Neuronal stem cell (in vitro differentiated cells): ENCODE data around the gene IPCEF1.

ENCODE experiments used
- DNase-seq: peaks from one replicate; pipeline ENCODE4 v3.0.0-alpha.2; 2013; ENCODE audit warnings: low spot score
- H2AFZ ChIP-seq: one replicate; pipeline ENCODE4 v1.6.1; 2013; ENCODE audit warnings: mild to moderate bottlenecking, low read length, inconsistent platforms
- H2AK5ac ChIP-seq: 2 replicates; pipeline ENCODE4 v1.6.1; 2013; ENCODE audit warnings: low read depth, mild to moderate bottlenecking, inconsistent platforms, low read length, moderate library complexity, mixed read lengths
- H2BK120ac ChIP-seq: 2 replicates; pipeline ENCODE4 v1.6.1; 2013; ENCODE audit warnings: low read depth, mild to moderate bottlenecking, inconsistent platforms, low read length, moderate library complexity, mixed read lengths
- H2BK12ac ChIP-seq: one replicate; pipeline ENCODE4 v1.6.1; 2013; ENCODE audit warnings: low read length, inconsistent platforms
- H2BK15ac ChIP-seq: 2 replicates; pipeline ENCODE4 v1.6.1; 2013; ENCODE audit warnings: mild to moderate bottlenecking, low read length, inconsistent platforms, mixed read lengths
- H2BK5ac ChIP-seq: one replicate; pipeline ENCODE4 v1.6.1; 2013; ENCODE audit warnings: inconsistent platforms, mild to moderate bottlenecking, low read length, moderate library complexity
- H3K14ac ChIP-seq: one replicate; pipeline ENCODE4 v1.6.1; 2013; ENCODE audit warnings: low read length, inconsistent platforms
- H3K18ac ChIP-seq: 2 replicates; pipeline ENCODE4 v1.6.1; 2013; ENCODE audit warnings: low read length, inconsistent platforms
- H3K23ac ChIP-seq: 2 replicates; pipeline ENCODE4 v1.6.1; 2013; ENCODE audit warnings: low read depth, mild to moderate bottlenecking, mixed read lengths, low read length, inconsistent platforms; ENCODE audit not compliant: poor library complexity
- H3K27ac ChIP-seq: replicated peaks from 3 replicates; pipeline ENCODE4 v1.5.1; 2013; ENCODE audit warnings: low read length, inconsistent platforms
- H3K27me3 ChIP-seq, 3 experiments: 2 replicates each; pipeline ENCODE4 v1.6.1; 2013; ENCODE audit warnings: low read length in 3 of 3, mild to moderate bottlenecking in 2 of 3, inconsistent platforms in 1 of 3, low read depth in 1 of 3, mixed read lengths in 1 of 3, moderate library complexity in 1 of 3; ENCODE audit not compliant: control insufficient read depth in 3 of 3, insufficient read depth in 3 of 3
- H3K36me3 ChIP-seq, 2 donors: replicated peaks in 1 of 2; 2 replicates each; pipeline ENCODE4 v1.6.1; 2013; ENCODE audit warnings: low read length in 2 of 2; ENCODE audit not compliant: control insufficient read depth in 2 of 2, insufficient read depth in 2 of 2
- H3K4ac ChIP-seq: 2 replicates; pipeline ENCODE4 v1.6.1; 2013; ENCODE audit warnings: inconsistent platforms, mild to moderate bottlenecking, low read length, moderate library complexity
- H3K4me1 ChIP-seq, 2 donors: 1 replicate in 1 of 2; 2 replicates in 1 of 2; pipeline ENCODE4 v1.6.1; 2013; ENCODE audit warnings: low read length in 2 of 2, low read depth in 1 of 2; ENCODE audit not compliant: control insufficient read depth in 2 of 2, insufficient read depth in 1 of 2
- H3K4me2 ChIP-seq: one replicate; pipeline ENCODE4 v1.6.1; 2013; ENCODE audit warnings: mild to moderate bottlenecking, low read length, inconsistent platforms; ENCODE audit not compliant: insufficient read depth, poor library complexity, severe bottlenecking
- H3K4me3 ChIP-seq, 2 donors: 2 replicates each; pipeline ENCODE4 v1.5.1; 2013; ENCODE audit warnings: low read length in 2 of 2, mild to moderate bottlenecking in 2 of 2, inconsistent platforms in 1 of 2, moderate library complexity in 1 of 2
- H3K79me1 ChIP-seq: one replicate; pipeline ENCODE4 v1.6.1; 2013; ENCODE audit warnings: low read depth, mild to moderate bottlenecking, inconsistent platforms, low read length, moderate library complexity
- H3K9ac ChIP-seq: one replicate; pipeline ENCODE4 v1.6.1; 2013; ENCODE audit warnings: mild to moderate bottlenecking, low read depth, low read length, inconsistent platforms; ENCODE audit not compliant: poor library complexity
- H3K9me3 ChIP-seq, 2 donors: replicated peaks in 1 of 2; 2 replicates each; pipeline versions ENCODE3 to v1.6.1; 2013; ENCODE audit warnings: low read length in 2 of 2, mild to moderate bottlenecking in 2 of 2, inconsistent platforms in 1 of 2, low read depth in 1 of 2, mixed read lengths in 1 of 2, moderate library complexity in 1 of 2; ENCODE audit not compliant: control insufficient read depth in 2 of 2, insufficient read depth in 1 of 2
- H4K8ac ChIP-seq: one replicate; pipeline ENCODE4 v1.6.1; 2013; ENCODE audit warnings: low read depth, mild to moderate bottlenecking, inconsistent platforms, low read length, moderate library complexity
- H4K91ac ChIP-seq: one replicate; pipeline ENCODE4 v1.6.1; 2013; ENCODE audit warnings: low read length, low read depth, mild to moderate bottlenecking, inconsistent platforms; ENCODE audit not compliant: poor library complexity
- WGBS, 2 donors: extraction: QIAGEN DNeasy Blood & Tissue Kit; methylation state at CpG; one replicate each; pipeline ENCODE4 v1.1.7; 2013; ENCODE audit warnings: missing lambda C conversion rate in 2 of 2, mixed read lengths in 1 of 2; ENCODE audit not compliant: insufficient read length in 2 of 2, insufficient replicate concordance in 1 of 2; ENCODE audit errors: extremely low coverage in 2 of 2; 5-methylcytosine and 5-hydroxymethylcytosine counted together

Gene IPCEF1

GRCh38 chr6:154210678-154211077 lies 145.9 kb downstream of the IPCEF1 start:
- Histone ChIP-seq H3K9ac (no peak overlapping the region), H2BK12ac (no peak overlapping the region), H3K4me1 (no peaks in the 10 kb centered on the region)

GRCh38 chr6:154209555-154209954 lies 147.0 kb downstream of the IPCEF1 start:
- no peak overlapping the region for H3K4me2 ChIP-seq
- H3K14ac ChIP-seq: no peak overlapping the region
- no peak overlapping the region for H3K4me3 ChIP-seq
- no peak overlapping the region for H2BK5ac ChIP-seq
- no peak overlapping the region for H4K91ac ChIP-seq
- H3K18ac ChIP-seq: no peak overlapping the region
- H2AFZ ChIP-seq: no peak overlapping the region
- H2BK15ac ChIP-seq: no peak overlapping the region
- no peak overlapping the region for H2BK12ac ChIP-seq
- no peak overlapping the region for H3K9ac ChIP-seq
- no peak overlapping the region for H3K23ac ChIP-seq
- no peak overlapping the region for H2BK120ac ChIP-seq
- H3K9me3 ChIP-seq: no peaks in the 10 kb centered on the region
- WGBS, 2 donors: no CpG with 5 or more reads among the region's 3 CpGs
- H4K8ac ChIP-seq: no peak overlapping the region
- no peak overlapping the region for H3K4ac ChIP-seq
- DNase-seq: no peak
- H3K36me3 ChIP-seq: no peaks in the 10 kb centered on the region
- no peak overlapping the region for H3K27ac ChIP-seq
- no peaks in the 10 kb centered on the region for H3K27me3 ChIP-seq
- H3K79me1 ChIP-seq: no peaks in the 10 kb centered on the region
- H2AK5ac ChIP-seq: no peak overlapping the region
- H3K4me1 ChIP-seq: no peaks in the 10 kb centered on the region

More at GRCh38 chr6:154210678-154211077, 145.9 kb downstream of the IPCEF1 start:
- H2AFZ ChIP-seq: no peak overlapping the region
- no peak overlapping the region for H2BK15ac ChIP-seq
- H4K91ac ChIP-seq: no peak overlapping the region
- H2AK5ac ChIP-seq: no peak overlapping the region
- no peak overlapping the region for H3K4ac ChIP-seq
- no peak overlapping the region for H3K27ac ChIP-seq
- H3K18ac ChIP-seq: no peak overlapping the region
- H2BK120ac ChIP-seq: no peak overlapping the region
- no peak overlapping the region for H2BK5ac ChIP-seq
- no peak for DNase-seq
- no peak overlapping the region for H3K23ac ChIP-seq
- no peak overlapping the region for H3K14ac ChIP-seq
- no peaks in the 10 kb centered on the region for H3K79me1 ChIP-seq
- no peaks in the 10 kb centered on the region for H3K36me3 ChIP-seq
- H4K8ac ChIP-seq: no peak overlapping the region
- H3K9me3 ChIP-seq: no peaks in the 10 kb centered on the region
- no peaks in the 10 kb centered on the region for H3K27me3 ChIP-seq
- no peak overlapping the region for H3K4me2 ChIP-seq
- H3K4me3 ChIP-seq: no peak overlapping the region

GRCh38 chr6:154206996-154207395 lies 149.6 kb downstream of the IPCEF1 start:
- Histone ChIP-seq H2BK15ac (no peak overlapping the region), H3K4me1 (no peaks in the 10 kb centered on the region), H3K27ac (no peak overlapping the region), H2BK12ac (no peak overlapping the region), H2AFZ (no peak overlapping the region), H3K14ac (no peak overlapping the region), H2AK5ac (no peak overlapping the region), H3K18ac (no peak overlapping the region), H3K27me3 (no peaks in the 10 kb centered on the region), H3K4ac (peak overlapping the region; percentile 5), H3K4me3 (no peak overlapping the region), H3K9ac (no peak overlapping the region), H4K91ac (no peak overlapping the region), H3K23ac (no peak overlapping the region), H3K9me3 (no peaks in the 10 kb centered on the region), H3K36me3 (no peaks in the 10 kb centered on the region), H2BK5ac (no peak overlapping the region), H3K79me1 (no peaks in the 10 kb centered on the region), H2BK120ac (no peak overlapping the region), H3K4me2 (no peak overlapping the region), H4K8ac (no peak overlapping the region)
- WGBS, 2 donors: no CpG with 5 or more reads among the region's 4 CpGs
- DNase-seq: no peak

GRCh38 chr6:154206141-154206540 lies 150.5 kb downstream of the IPCEF1 start:
- H3K36me3 ChIP-seq: no peaks in the 10 kb centered on the region
- H3K27ac ChIP-seq: no peak overlapping the region
- no peak overlapping the region for H4K8ac ChIP-seq
- no peaks in the 10 kb centered on the region for H3K27me3 ChIP-seq
- no peak overlapping the region for H3K4ac ChIP-seq
- DNase-seq: no peak
- H3K4me1 ChIP-seq: no peaks in the 10 kb centered on the region
- H2BK15ac ChIP-seq: no peak overlapping the region
- H2AFZ ChIP-seq: no peak overlapping the region
- no peak overlapping the region for H3K23ac ChIP-seq
- H4K91ac ChIP-seq: no peak overlapping the region
- WGBS, 2 donors: no CpG with 5 or more reads among the region's 2 CpGs
- H3K79me1 ChIP-seq: no peaks in the 10 kb centered on the region
- H3K9me3 ChIP-seq: no peaks in the 10 kb centered on the region
- H2BK12ac ChIP-seq: no peak overlapping the region
- no peak overlapping the region for H3K4me3 ChIP-seq
- no peak overlapping the region for H3K9ac ChIP-seq
- H3K18ac ChIP-seq: no peak overlapping the region
- no peak overlapping the region for H2BK5ac ChIP-seq
- H2BK120ac ChIP-seq: no peak overlapping the region
- H2AK5ac ChIP-seq: no peak overlapping the region
- no peak overlapping the region for H3K14ac ChIP-seq
- H3K4me2 ChIP-seq: no peak overlapping the region
